Measurements from ENCODE around the gene FRMD8.

The FRMD8 gene

DNA sequence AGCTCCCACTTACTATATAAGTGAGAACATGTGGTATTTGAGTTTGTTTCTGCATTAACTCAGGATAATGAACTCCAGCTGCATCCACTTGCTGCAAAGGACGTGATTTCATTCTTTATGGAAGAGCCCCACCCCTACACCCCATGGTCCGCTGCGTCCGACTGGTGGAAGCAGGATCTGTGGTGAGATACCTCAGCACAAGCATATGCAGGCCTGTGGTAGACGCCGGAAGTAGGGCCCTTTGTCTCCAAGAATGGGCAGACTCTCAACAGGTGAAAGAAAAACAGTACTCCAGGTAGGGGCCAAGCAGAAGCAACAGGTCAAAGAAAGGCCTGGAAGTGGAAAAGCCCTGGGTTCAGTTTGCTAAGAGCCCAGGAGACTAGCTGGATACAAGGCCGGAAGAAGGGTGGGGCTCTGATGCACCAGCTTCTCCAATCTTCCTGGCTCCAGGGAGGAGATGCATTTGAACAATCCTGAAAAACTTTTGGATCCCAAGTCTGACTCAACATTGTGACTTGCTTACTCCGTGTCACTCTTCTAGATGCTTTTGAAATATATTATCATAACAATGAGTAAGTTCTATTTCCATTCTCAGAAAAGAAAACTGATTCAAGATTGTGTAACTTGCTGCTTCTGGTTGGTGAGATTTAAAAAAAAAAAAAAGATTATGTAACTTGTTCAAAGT, 66.5 kb downstream of the FRMD8 start:
- peak overlapping the region; percentile 47 for H3K4me3 ChIP-seq
- TF ChIP-seq POLR2AphosphoS5 (IDR thresholded peaks at IDR 0.05; ENCODE audit: borderline replicate concordance, low read depth, low read length) (no peak), EZH2 (IDR thresholded peaks at IDR 0.05) (no peak), FOXP2 (optimal IDR thresholded peaks at IDR 0.05; ENCODE audit: control extremely low read depth, extremely low read length, insufficient read depth) (no peak)
- DNase-seq (ENCODE audit: low read depth, low spot score), result no peak

DNA sequence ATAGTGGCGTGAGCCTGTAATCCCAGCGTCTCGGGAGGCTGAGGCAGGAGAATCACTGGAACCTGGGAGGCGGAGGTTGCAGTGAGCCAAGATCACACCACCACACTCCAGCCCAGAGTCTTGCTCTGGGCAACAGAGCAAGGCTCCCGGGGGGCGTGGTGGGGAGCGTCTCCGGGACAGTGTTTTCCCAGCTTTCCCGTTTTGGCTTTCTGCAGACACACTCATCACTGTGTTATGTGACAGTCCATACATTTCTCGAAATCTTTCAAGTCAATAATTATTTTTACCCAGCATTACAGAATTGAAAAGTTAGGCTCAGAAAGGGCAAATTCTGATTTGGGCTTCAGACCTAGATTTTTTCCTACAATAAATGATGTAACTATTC, 67.9 kb downstream of the FRMD8 start:
- H3K9me3 ChIP-seq (ENCODE audit: low read depth, low read length), result no peaks in the 10 kb centered on the region
- no peaks in the 10 kb centered on the region for H3K36me3 ChIP-seq (ENCODE audit: insufficient read depth, low read length)
- TF ChIP-seq POLR2AphosphoS5 (IDR thresholded peaks at IDR 0.05; ENCODE audit: borderline replicate concordance, low read depth, low read length), result no peak
- TF ChIP-seq FOXP2 (optimal IDR thresholded peaks at IDR 0.05; ENCODE audit: control extremely low read depth, extremely low read length, insufficient read depth), result no peak
- no peak for TF ChIP-seq EZH2 (IDR thresholded peaks at IDR 0.05)
- H3K4me3 ChIP-seq, result no peak overlapping the region
- H3K27ac ChIP-seq, result no peak overlapping the region
- H3K9ac ChIP-seq (ENCODE audit: insufficient read length), result no peak overlapping the region
- no peak for DNase-seq (ENCODE audit: low read depth, low spot score)

More for the DNA sequence above, 66.5 kb downstream of the FRMD8 start:
- no peaks in the 10 kb centered on the region for H3K9me3 ChIP-seq (ENCODE audit: low read depth, low read length)
- peak overlapping the region; percentile 90 for H3K27ac ChIP-seq
- no peaks in the 10 kb centered on the region for H3K36me3 ChIP-seq (ENCODE audit: insufficient read depth, low read length)
- peak overlapping the region; percentile 25 for H3K9ac ChIP-seq (ENCODE audit: insufficient read length)

DNA sequence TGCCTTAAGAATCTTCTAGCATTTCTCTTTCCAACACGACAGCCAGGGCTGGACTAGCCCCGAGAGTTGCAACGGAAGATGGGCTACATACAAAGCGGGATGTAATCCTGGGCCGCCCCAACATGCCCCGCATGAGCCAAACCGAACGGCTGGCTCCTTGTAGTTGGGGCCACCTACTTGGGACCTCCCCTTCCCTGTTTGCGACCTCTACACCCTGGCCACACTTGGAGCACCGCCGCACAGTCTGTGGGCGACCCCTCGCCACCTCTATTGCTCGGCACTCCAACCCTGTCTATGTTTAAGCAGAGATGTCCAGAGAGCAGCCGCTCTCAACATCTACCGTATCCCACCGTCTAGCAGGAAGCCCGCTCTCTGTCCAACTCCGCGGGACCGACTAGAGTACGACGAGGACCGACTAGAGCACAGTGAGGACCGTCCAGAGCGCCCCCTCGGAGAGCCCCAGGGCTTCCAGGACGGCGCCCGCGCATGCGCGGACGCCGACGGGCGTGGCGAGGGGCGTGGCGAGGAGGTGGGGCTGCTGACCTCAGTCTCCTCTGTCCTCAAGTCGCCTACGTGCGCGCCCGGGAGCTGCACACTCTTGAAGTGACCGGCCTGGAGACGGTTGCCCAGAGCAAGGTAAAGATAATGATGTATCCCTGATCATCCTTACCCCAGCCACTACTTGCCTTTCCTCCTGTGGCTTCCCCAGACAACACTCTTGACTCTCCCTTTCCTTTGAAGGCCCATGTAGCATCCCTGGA, 68.4 kb downstream of the FRMD8 start:
- no peaks in the 10 kb centered on the region for H3K36me3 ChIP-seq (ENCODE audit: insufficient read depth, low read length)
- no peaks in the 10 kb centered on the region for H3K9me3 ChIP-seq (ENCODE audit: low read depth, low read length)
- no peak overlapping the region for H3K4me3 ChIP-seq
- peak; percentile 64 for TF ChIP-seq POLR2AphosphoS5 (IDR thresholded peaks at IDR 0.05; ENCODE audit: borderline replicate concordance, low read depth, low read length)
- TF ChIP-seq FOXP2 (optimal IDR thresholded peaks at IDR 0.05; ENCODE audit: control extremely low read depth, extremely low read length, insufficient read depth), result no peak
- no peak for DNase-seq (ENCODE audit: low read depth, low spot score)
- H3K9ac ChIP-seq (ENCODE audit: insufficient read length), result no peak overlapping the region
- H3K27ac ChIP-seq, result no peak overlapping the region

DNA sequence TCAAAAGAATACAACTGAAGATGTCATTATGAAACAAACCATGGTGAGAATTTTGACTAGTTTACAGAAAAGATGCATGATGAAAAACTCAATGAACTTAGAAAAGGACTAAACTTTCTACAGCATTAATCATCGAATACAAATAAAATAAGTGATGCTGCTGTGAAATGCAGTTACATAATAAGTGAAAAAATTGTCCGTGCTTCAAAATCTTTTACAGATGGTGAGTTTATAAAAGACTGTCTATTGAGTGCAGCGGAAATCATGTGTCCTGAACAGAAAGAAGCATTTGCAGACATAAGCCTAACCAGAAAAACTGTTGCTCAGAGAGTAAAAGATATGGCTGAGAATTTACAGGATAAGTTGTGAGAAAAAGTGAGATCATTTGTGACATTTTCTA, 70.0 kb downstream of the FRMD8 start:
- TF ChIP-seq POLR2AphosphoS5 (IDR thresholded peaks at IDR 0.05; ENCODE audit: borderline replicate concordance, low read depth, low read length) (no peak), FOXP2 (optimal IDR thresholded peaks at IDR 0.05; ENCODE audit: control extremely low read depth, extremely low read length, insufficient read depth) (no peak), EZH2 (IDR thresholded peaks at IDR 0.05) (no peak)
- H3K9ac ChIP-seq (ENCODE audit: insufficient read length), result no peak overlapping the region
- no peaks in the 10 kb centered on the region for H3K9me3 ChIP-seq (ENCODE audit: low read depth, low read length)
- H3K4me3 ChIP-seq, result no peak overlapping the region
- no peak for DNase-seq (ENCODE audit: low read depth, low spot score)
- no peaks in the 10 kb centered on the region for H3K36me3 ChIP-seq (ENCODE audit: insufficient read depth, low read length)
- peak overlapping the region; percentile 62 for H3K27ac ChIP-seq

DNA sequence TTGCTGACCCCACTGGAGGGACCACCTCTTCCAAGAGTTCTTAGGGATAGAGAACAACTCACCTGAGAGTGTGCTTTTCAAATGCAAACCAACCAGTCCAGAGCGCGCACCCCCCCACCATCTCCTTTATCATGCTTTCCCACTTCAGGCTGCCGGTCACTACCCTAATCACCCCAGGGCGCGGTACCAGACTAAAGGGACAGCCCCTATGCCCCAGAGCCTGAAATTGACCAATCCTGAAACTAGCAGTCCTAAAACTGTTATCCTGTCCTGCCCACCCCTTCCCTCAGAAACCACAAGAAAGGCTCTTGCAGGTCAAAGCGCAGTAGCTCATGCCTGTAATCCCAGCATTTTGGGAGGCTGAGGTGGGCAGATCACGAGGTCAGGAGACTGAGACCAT, 73.1 kb downstream of the FRMD8 start:
- Histone ChIP-seq H3K9me3 (ENCODE audit: low read depth, low read length) (no peaks in the 10 kb centered on the region), H3K9ac (ENCODE audit: insufficient read length) (no peak overlapping the region), H3K36me3 (ENCODE audit: insufficient read depth, low read length) (no peaks in the 10 kb centered on the region), H3K4me3 (no peak overlapping the region), H3K27ac (no peak overlapping the region)
- no peak for TF ChIP-seq POLR2AphosphoS5 (IDR thresholded peaks at IDR 0.05; ENCODE audit: borderline replicate concordance, low read depth, low read length)
- TF ChIP-seq EZH2 (IDR thresholded peaks at IDR 0.05), result no peak
- TF ChIP-seq FOXP2 (optimal IDR thresholded peaks at IDR 0.05; ENCODE audit: control extremely low read depth, extremely low read length, insufficient read depth), result no peak
- DNase-seq (ENCODE audit: low read depth, low spot score), result no peak

Measured in SK-N-MC (cell line).